NCI-H1930 (cell line): Measurements from ENCODE around the gene FGD6.
"Not testable (repeated sequence)": the region's sequence is repeated elsewhere in the genome, so short reads cannot be mapped to it uniquely, and the experiment has no call there.

Source experiments
- DNase-seq, 2 experiments: peaks; one replicate each; lab custom pipeline; 2025; lab: John Stamatoyannopoulos, UW

FGD6 gene

DNA sequence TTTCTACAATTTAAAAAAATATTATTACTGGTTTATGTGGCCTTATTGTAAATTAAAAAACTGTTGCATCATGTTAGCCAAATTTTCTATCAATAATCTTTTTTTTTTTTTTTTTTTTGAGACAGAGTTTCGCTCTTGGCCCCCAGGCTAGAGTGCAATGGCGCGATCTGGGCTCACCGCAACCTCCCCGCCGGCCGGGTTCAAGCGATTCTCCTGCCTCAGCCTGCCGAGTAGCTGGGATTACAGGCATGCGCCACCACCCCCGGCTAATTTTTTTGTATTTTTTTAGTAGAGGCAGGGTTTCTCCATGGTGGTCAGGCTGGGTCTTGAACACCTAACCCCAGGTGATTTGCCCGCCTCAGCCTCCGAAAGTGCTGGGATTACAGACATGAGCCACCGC, 16.9 kb upstream of the FGD6 start:
- not testable (repeated sequence) for DNase-seq

DNA sequence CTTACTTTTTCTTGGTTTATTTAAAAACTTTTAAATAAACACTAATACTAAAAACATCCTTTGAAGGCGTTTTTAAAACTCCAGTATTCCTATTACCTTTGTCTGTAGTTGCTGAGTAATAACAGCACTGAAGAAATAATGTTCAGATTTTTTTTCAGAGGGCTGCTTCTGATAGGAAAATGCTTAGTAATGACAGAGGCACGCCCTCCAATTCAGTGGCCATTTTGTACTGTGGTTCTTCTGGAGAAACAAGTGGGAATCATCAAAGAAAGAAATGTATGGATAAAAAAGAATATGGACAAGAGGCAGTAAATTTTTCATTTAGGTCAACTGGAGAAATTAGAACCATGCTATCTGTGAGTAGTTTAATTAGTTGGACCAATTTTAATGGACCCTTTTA, 13.9 kb upstream of the FGD6 start:
- DNase-seq, result no peak

DNA sequence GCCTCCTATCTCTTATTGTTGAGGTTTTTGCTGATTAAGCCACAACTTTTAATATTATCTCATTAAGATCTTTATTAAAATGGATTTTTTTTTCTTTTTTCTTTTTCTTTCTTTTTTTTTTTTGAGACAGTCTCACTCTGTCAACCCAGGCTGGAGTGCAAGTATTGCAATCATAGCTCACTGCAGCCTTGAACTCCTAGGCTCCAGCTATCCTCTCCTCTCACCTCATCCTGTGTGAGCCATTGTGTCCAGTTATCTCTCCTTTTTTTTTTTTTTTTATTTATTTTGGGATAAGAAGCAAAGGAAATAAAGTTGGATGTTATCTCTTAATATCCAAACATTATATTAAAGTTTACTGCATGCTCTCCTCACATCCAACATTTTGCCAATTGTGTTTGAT, 13.0 kb upstream of the FGD6 start:
- DNase-seq, result no peak

DNA sequence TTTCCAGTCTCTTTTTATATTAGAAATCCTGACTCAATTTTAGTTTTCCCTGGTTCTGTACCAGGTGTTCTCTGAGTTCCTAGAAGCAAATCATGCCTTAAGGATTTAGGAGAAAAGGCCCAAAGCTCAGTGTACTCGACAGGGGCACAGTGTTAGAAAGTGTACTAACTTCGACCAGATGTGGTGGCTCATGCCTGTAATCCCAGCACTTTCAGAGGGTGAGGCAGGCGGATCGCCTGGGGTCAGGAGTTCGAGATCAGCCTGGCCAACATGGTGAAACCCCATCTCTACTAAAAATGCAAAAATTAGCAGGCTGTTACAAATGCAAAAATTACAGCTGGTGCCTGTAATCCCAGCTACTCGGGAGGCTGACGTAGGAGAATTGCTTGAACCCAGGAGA, 12.4 kb upstream of the FGD6 start:
- DNase-seq, result no peak

DNA sequence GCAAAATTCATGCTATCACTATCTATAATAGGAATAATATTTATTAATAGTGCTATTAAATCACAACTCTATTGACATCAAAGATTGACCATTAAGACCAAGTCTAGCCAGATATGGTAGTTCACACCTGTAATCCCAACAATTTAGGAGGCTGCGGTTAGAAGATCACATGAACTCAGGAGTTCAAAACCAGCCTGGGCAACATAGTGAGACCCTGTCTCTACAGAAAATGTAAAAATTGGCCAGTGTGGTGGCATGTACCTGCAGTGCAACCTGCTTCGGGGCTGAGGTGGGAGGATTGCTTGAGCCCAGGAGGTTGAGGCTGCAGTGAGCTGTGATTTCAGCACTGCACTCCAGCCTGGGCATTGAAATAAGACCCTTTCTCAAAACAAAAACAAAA, 11.3 kb upstream of the FGD6 start:
- no peak for DNase-seq

DNA sequence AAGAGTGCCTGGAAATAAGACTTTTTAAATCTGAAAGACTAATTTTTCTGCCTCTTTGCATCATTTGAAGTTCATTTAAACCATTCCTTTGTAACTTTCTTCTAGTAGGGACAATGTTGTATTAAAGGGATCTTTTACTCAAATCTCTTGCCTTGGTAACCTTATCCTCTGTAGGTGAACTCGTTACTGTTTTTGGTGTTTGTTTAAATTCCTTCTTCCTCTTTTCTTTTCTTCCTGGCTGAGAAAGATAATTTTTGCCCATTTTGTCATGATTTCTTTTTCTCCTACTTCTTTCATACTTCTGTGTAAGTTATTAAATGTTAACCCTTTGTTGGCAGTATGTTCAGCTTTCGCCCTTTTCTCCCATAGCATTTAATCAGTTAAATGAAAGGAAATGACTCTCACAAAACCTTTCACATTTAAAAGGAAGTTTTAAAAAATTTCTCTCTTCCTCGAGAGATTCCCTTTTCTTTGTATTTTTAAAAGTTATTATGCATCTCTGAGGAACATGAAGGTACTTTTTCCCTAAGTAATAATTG, 10.6 kb upstream of the FGD6 start:
- no peak for DNase-seq

DNA sequence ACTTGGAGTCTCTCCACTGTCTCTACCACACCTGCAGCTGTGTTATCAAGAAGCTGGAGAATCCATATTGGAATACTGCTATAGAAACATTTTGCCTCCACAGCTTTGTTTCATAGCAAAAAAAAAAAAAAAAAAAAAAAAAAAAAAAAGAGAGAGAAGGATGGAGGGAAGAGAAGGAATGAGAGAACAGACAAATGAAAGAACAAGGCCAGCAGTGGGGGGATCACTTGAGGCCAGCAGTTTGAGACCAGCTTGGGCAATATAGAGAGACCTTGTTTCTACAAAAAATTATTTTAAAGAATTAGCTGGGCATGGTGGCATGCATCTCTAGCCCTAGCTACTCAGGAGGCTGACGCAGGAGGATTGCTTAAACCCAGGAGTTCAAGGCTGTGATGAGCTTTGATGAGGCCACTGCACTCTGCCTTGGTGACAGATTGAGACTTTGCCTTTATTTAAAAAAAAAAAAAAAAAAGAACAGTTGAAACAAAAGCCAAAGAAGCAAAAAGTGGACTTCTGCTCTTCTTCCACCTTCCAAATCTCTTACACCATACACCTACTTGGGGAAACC, 8.5 kb upstream of the FGD6 start:
- DNase-seq, result no peak

DNA sequence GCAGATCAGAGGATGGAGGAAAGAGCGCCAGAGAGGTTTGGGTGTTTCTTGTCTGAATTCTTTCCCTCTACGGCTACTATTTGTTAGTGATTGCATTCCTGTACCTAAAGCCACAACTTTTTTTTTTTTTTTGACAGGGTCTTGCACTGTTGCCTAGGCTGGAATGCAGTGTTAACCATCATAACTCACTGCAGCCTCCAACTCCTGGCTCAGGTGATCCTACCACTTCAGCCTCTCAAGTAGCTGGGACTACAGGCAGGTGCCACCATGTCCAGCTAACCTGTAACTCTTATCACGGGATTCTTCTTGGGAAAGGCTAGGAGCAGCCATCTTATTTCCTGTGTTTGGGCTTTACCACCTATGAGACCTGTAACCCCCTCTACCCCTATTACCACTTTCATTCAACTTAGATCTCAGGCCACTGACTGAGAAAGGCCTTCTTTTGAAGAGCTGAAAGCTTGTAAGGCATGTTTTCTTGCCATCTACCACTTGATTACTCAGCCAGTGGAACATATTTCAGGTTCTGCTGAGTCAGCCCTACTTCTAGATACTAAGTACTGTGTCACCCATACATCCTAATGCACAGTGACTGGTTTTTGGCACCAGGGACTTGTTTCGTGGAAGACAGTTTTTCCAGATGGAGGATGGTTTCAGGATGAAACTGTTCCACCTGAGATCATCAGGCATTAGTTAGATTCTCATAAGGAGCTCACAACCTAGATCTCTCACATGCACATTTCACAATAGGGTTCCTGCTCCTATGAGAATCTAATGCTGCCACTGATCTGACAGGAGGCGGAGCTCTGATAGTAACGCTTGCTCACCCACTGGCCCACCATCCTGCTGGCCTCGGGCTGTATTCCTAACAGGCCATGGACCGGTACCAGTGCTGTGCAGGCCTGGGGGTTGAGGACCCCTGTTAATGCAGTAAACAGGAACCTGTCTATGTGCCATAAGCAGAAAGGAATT, 7.2 kb upstream of the FGD6 start:
- DNase-seq, result no peak

DNA sequence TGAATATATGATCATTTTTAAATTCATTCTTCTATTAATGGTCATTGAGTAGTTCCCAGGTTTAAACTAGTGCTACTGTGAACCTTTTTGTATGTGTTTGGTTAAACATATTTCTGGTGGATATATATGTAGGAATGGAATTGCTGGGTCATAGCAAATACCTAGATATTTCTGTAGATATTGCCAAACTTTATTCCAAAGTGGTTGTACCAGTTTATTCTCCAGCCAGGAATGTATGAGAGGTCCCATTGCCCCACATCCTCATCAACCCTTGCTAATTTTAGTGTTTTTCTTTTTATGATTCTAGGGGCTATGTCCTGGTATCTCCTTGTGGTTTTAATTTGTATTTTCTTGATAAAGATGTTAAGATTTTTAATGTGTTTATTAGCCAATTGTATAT, 3.5 kb upstream of the FGD6 start:
- DNase-seq, result no peak

DNA sequence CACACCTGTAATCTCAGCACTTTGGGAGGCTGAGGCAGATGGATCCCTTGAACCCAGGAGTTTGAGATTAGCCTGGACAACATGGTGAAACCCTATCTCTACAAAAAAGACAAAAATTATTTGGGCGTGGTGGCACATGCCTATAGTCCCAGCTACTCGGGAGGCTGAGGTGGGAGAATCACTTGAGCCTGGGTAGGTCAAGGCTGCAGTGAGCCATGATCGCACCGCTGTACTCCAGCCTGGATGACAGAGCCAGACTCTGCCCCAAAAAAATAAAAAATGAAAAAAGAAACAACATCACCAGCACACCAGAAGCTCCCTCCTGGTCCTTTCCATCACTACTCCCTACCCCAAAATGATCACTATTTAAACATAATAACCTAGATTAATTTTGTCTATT, 2.9 kb upstream of the FGD6 start:
- no peak for DNase-seq

DNA sequence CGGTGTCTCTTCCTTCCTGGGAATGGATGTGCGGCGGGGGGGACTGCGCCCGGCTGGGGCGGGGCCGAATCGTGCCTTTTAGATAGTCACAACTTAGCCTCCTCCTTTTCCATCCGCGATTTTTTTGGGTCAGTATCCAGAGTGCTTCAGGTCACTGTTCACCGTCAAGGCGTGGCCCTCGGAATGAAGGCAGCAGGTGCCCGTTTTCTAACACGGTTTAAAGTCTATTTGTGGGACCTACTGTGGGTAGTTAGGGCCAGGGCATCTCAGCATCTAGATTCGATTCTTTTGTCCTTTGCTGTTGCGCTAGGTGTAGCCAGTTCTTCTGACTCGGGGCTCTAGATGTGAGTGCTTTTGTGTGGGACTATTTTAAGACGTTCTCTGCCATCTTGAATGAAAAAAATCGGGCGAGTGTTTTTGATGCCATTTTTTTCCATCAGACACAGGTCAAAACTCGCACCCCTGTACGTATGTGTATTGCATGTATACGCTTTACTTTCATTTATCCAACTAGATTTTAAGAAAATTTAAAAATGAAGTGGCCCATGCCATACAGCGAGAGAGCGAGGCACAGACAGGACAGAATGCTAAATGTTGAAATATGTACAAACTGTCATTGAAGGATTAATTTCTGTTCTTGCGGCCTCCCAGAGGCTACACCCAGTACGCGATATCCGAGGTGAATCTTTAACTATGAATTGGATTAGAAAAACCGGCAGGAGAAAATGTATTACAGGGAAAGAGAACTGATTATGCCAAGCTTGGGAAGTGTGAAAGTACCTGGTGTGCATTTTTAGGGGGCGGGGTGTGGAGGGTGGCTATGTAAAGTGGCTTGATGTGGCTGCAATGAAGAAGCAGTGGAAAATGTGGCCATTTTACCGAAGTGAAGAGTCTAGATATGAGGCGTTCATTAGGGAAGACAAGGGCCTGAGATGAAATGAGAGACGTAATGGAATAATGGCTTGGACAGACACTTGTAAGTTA, 1.2 kb upstream of the FGD6 start:
- DNase-seq, result peak in 1 of 2 experiments; percentile 13

DNA sequence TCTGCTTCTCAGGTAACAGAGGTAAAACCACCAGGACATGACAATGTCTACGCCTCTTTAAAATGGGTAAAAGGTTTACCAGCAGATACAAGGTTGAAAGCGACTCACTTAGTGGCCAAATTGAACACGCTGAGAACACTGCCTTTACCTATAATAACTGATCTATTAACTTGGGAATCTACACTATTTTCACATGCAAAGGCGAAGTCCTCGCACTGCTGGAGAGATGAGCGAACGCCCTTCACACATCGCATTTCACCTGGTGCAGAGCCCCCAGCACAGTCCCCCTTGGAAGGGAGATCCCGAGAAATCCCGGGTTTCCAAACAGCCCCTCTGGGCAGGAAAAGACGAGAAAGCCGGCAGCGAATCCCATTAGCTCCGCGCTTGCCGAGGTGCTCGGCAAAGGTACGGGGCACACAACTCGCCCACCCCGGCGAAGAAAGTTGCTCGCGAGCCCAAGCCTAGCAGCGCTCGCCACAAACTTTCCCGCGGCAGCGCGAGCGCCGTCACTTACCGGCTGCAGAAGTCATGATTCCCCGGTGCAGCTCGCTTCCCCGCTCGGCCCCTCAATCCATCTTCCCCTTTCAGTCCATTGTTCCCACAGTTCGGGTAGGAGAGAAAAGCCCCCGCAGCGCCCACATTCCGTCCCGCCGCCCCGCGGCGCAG, 423 bp downstream of the FGD6 start:
- peak in 1 of 2 experiments; percentile 48 for DNase-seq

DNA sequence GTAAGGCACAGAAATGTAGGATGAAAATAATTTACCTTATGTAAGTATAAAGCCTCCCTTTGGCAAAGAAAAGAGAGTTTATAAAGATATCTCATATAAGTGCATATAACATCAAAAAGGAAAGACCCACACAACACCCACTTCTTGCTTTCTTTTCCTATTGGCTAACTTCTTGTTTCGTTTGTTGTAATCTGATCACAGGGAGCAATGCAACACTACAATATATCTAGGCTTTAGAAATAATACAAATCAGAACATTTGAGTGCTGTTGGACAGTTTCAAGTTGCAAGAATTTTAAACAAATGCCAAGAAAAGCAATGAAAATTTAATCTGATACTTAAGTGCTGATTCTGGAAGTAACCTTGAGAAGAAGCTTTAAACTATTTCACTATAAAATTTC, 1.3 kb downstream of the FGD6 start:
- no peak for DNase-seq

DNA sequence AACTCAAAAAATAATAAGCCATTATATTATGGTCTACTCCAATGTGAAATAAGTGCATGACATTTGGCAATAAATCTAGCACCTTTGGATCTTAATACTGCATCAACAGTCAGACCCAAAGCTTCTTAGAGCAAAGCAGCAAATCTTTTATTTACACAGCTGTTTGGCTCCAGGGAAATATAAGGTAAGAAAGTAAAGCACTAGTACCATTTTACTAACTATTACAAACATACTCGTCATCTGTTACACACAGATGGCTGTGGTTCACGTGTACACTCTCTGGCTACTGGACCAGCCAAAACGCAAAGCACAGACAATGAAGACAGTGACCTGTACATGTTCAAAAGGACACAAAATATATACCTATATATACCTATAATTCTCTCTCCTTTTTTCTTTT, 2.8 kb downstream of the FGD6 start:
- DNase-seq, result no peak

DNA sequence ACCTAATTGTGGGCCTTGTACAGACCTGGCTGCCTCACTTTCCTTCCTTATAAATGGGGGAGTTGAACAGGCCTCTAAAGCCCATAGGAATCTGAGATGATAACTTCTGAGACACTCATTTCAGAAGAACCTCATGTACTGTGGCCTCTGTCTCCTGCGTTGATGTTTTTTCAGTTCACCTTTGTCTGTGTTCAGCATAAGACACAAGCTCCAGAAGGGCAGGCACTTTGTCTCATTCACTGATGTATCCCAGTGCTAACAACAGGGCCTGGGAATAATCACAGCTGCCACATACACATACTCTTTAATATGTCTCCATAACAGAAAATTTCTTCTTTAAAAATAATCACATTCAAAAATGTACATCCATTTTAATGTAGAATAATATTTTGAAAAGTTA, 3.3 kb downstream of the FGD6 start:
- DNase-seq, result no peak

DNA sequence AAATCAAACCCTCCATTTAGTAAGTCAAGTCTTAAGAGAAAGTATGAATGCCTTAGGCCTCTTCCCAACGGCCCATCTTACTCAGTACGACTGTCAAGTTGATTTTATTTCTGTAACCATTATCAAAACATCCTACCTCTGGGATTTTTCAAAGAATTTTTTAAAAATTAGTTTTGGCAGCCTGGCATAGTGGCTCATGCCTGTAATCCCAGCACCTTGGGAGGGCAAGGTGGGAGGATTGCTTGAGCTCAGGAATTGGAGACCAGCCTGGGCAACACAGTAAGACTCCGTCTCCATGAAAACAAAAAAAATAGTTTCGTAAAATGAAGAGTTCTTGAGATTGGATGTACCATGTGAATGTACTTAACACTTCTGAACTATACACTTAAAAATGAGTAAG, 4.1 kb downstream of the FGD6 start:
- no peak for DNase-seq

DNA sequence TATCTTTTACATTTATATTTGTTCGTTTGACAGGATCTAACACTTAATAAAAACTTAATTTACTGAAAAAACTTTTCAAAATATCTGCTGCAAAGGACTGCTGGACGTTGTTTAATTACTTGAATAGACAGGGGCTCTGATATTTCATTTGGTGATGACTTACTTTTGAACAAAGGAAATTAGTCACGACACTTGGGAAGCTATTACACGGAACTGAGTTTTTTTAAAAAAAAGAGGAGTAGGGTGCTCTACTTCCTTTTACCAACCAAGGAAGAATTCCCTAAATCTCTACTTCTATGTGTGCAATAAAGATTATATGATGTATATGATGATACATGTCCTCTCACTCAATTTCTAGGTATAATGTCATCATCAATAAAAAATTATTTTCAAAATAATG, 4.7 kb downstream of the FGD6 start:
- no peak for DNase-seq

DNA sequence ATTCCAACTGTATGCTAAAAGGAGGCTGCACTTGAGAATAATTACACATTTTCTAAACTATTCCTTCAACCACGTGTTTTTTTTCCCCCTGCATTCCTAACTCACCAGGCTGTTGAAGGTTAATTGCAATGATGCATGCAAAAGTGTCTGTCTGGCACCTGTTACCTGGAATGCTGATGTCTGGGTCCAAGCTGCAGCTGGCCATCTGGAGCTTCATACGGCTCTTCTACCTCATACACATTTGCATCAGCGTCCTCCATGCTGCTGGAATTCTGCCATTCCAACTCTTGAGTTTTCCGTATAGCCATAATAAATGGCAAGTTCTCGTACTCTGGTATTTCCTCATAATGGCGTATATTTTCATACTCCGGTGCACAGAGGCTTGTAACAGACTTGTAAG, 8.6 kb downstream of the FGD6 start:
- DNase-seq, result no peak

DNA sequence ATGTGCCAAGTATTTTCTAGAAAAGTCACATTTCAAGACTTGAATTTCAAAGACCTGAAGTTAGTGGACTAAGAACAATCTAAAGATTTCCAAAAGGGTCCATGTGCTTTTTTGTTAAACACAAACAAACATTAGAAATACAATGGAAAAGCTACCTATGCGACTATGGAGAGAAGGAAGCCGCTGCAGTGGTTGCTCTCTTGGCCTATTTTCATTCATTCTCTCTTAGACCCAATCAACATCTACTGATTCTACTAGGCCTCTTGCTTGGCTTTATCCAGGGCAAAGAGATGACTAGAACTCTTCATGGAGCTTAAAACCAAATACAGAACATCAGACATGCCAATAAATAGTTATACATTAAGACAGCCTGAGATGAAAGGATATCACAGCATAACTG, 9.9 kb downstream of the FGD6 start:
- no peak for DNase-seq

DNA sequence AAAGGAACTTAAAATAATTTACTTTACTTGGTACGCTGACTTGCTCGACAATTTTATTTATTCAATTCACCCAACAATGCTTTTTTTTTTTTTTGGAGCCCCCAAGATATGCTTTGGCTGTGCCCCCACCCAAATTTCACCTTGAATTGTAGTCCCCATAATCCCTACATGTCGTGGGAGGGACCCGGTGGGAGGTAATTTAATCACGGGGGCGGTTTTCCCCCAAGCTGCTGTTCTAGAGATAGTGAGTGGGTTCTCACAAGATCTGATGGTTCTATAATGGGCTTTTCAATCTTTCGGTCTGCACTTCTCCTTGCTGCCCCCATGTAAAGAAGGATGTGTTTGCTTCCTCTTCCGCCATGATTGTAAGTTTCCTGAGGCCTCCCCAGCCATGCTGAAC, 10.4 kb downstream of the FGD6 start:
- no peak for DNase-seq

DNA sequence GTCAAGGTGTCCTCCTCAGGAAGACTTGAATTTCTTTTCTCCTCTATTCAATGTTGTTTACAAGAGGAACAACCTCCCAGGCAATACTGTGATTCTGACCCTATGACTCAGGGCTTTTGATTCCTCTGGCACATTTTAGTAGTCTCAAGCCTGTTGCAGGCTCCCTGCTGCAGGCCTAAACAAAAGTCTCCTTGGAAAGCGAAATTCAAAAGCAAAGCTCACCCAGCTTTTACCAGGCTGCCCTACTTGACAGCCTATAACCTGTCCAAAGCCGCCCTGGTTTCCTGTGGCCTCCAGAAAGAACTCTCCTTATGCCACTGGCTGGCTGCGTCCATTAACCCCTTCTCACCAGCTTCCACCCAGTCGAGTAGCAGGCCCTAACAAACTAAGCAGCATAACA, 11.6 kb downstream of the FGD6 start:
- no peak for DNase-seq
